IPS-NIHi7 (cell line): ENCODE measurements around the gene HS6ST3.
"Not testable (repeated sequence)": the region's sequence is repeated elsewhere in the genome, so short reads cannot be mapped to it uniquely, and the experiment has no call there.

Experiments
- DNase-seq: peaks from one replicate; pipeline ENCODE4 v3.0.0; 2012; ENCODE audit warnings: mixed read lengths; ENCODE audit errors: extremely low spot score

HS6ST3 gene

GRCh38 chr13:96428911-96429310, 339.0 kb downstream of the HS6ST3 start:
- DNase-seq, result no peak

GRCh38 chr13:96431044-96431581, 341.2 kb downstream of the HS6ST3 start:
- no peak for DNase-seq

GRCh38 chr13:96444676-96445075, 354.8 kb downstream of the HS6ST3 start:
- DNase-seq, result no peak

GRCh38 chr13:96449920-96450319, 360.0 kb downstream of the HS6ST3 start:
- DNase-seq, result no peak

DNA sequence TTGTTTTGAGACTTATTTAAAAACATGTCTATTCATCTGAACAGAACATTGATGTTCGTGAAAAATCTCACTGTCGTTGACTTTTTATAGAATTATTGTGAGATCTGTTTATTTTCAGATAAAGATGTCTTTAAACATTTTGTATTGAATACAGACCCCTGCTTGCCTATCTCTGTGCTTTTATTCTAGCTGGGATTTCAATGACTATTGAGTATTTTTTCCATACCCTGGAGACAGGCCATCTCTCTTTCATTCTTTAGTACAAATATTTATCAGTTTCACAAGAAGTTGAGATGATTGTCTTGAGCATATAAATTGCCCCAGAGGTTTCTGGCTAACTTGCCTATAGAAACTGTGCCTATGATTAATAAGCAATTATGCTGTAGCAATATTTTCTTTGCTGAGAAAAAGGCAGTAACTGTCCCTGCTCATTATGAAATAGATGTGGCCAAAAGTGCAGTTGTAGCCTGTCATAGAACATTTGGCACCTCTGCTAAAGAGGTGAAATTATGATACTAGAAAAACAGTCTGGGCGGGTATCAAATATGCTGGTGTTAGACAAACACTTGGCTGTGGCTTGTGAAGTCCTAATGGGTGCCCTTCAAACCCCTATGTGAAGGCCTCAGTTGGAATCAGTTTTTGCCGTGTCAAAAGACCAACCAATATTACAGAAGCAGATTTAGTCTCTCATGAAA, 360.6 kb downstream of the HS6ST3 start:
- no peak for DNase-seq

DNA sequence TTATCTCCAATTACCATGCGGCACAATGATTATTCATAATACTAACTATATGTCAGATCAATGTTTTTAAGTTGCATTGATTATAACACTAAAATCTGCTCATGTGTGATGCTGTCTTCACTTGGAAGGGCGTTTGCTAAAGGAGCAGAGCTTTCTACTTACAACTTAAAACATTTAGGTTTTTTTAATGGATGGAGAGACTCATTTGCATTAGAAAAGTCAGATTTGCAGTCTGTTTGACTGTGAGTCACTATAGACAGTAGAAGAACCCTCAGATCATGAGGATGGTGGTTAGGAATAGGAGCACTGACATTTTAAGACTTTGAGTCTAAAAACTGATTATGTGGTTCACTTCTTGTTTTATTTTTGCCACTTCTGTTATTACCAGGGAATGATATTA, 364.6 kb downstream of the HS6ST3 start:
- DNase-seq, result no peak

DNA sequence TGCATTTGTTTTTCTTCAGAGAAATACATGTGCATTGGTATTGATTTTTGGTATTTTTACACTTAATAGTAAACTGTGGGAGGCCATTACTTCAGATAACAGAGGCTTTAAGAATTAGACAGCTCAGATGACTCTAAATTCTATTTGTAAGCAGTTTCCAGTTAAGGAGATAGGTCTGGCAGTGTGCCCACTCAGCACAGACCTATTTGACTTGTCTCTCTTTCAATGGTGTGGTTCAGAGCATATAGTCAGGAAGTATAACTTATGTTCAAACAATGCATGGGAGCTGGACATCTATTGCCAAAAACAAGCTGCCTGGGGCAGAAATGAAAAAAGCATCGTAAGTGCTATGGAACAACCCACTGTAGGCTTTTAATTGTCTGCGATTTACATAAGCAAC, 370.7 kb downstream of the HS6ST3 start:
- DNase-seq, result no peak

DNA sequence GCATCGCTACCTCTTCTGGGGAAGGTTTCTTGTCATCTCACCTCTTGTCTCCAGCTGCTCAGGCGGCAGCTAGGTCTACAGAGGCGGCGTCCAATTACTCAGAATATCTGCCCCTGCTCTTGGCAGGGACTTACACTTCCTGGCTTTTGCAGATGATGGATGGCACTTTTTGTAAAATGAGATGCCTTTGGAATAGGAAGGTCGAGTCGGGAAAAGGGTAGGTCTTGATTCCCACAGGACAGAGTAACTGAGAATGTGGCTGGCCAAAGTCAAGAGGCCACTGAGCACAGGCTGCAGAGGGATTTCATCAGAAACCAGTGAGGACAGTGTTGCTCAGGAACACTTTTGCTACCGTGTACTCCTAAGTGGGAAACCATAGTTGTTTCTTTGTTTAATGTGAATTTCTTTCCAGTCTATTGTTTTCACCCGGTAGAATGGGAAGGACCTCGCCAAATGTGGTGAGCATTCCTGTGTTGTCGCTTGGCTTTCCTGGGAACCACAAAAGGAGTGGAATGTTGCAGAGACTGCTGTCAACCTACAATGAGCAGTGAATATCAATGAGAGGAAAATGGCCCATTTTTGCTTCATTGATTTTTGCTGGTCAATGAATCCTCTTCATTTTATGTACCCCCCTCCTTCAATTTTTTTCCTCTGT, 383.7 kb downstream of the HS6ST3 start:
- no peak for DNase-seq

- no peak for DNase-seq
Measured at GRCh38 chr13:96474181-96474557, 384.3 kb downstream of the HS6ST3 start.

- DNase-seq, result no peak
Measured at GRCh38 chr13:96475103-96475502, 385.2 kb downstream of the HS6ST3 start.

DNA sequence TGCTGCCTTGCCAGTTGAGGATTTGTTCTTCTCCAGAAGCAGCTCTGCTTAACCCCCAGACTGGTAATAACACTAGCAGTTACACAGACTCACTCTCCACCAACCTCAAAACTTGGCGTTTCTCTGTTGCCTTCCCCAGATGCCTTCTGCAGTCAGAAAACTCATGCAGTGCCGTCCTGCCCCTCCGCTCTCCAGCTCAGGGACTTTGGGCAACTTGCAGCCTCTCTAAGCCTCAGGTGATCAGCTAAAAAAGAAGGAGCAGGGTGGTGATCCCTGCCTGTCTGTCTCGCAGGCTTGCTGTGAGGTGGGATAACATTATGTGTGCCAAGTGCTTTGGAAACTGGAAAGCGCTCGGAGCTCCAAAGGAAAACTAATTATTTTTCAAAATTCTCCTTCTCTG, 391.6 kb downstream of the HS6ST3 start:
- DNase-seq, result no peak

DNA sequence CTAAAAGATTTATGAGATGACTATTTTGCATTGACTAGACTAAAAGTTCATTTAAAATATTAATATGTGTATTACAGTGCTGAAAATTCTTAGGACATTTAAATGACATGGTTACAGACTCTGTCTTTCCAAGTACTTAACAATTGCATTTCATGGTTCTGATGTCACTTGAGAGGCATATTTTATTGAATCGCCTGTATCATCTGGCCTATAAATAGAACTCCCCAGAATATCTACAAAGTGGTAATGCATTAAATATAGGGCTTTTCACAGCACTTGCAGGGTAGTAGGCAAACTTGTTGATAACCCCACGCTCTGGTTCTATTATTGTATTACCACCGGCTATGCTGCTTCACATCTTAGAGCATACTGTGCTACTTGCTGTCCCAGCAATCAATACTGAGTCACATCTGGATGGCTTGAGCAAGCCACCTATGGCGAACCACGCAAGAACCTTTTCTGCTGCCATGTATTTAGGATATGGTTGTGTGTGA, 400.6 kb downstream of the HS6ST3 start:
- DNase-seq, result no peak

DNA sequence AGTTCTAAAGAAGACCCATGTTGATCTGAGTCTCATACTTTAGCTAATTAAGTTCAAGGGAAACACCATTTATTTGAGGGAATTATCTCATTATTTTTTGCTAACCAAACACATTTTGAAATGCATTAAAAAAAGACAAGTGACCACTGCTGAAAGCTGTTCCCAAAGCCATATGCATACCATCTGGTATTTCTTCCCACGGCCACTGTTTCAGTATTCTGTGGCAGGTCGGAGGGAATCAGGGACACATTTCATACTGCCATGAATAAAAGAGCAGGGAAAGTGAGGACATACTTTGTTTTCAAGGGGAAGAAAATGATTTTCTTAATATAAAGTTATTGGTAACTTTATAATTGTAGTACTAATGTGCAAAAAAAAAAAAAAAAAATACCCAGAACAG, 401.2 kb downstream of the HS6ST3 start:
- DNase-seq, result no peak

- no peak for DNase-seq
Measured at GRCh38 chr13:96492766-96493165, 402.9 kb downstream of the HS6ST3 start.

- DNase-seq, result no peak
Measured at GRCh38 chr13:96499656-96500055, 409.7 kb downstream of the HS6ST3 start.

GRCh38 chr13:96500953-96501352, 411.0 kb downstream of the HS6ST3 start:
- no peak for DNase-seq

GRCh38 chr13:96503481-96503880, 413.6 kb downstream of the HS6ST3 start:
- no peak for DNase-seq

- no peak for DNase-seq
Measured at GRCh38 chr13:96511587-96511986, 421.7 kb downstream of the HS6ST3 start.

DNA sequence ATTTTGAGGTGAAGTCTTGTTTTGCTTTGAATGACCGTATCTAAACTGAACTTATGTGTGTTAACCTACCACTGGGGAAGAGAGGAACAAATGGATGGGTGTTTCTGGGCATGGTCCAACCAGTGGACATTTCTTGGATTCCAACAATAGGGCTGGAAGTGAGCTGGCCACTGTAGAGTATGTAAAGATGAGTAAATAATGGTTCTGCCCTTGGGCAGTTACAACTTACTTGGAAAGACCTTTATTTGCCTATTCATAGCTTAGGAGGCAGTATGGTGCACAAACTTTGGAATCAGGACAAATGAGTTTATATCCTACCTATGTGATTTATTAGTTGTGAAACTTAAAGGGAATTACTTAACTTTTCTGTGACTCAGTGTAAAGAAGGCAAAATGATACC, 429.5 kb downstream of the HS6ST3 start:
- DNase-seq, result no peak

DNA sequence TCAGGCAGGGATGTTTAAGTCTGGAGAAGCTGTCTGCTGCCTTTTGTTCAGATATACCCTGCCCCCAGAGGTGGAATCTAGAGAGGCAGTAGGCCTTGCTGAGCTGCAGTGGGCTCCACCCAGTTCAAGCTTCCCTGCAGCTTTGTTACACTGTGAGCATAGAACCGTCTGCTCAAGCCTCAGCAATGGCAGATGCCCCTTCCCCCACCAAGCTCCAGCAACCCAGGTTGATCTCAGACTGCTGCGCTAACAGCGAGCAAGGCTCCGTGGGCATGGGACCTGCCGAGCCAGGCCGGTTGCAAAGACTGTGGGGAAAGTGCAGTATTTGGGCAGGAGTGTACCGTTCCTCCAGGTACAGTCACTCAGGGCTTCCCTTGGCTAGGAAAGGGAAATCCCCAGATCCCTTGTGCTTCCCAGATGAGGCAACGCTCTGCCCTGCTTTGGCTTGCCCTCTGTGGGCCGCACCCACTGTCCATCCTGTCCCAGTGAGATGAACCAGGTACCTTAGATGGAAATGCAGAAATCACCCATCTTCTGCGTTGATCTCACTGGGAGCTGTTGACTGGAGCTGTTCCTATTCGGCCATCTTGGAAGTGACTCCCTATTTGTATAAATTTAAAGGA, 434.6 kb downstream of the HS6ST3 start:
- DNase-seq, result not testable (repeated sequence)

DNA sequence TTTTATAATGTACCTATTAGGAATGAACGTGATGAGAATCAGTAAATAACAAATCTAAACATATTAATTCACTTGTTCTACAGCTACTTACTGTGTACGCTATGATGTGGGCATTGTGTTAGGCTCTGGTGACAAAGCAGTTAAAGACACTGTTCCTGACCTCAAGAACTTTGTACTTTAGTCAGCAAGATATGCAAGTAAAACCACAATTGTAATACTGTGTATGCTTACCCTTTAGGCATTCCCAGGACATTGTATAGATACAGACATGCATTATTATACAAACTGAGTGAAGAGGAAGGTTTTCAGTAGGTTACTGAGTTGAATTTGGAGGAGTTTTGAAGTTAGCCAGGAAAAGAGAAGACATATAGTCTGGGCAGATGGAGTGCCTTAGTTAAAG, 435.8 kb downstream of the HS6ST3 start:
- no peak for DNase-seq

GRCh38 chr13:96527497-96527896, 437.6 kb downstream of the HS6ST3 start:
- DNase-seq, result peak; percentile 19

DNA sequence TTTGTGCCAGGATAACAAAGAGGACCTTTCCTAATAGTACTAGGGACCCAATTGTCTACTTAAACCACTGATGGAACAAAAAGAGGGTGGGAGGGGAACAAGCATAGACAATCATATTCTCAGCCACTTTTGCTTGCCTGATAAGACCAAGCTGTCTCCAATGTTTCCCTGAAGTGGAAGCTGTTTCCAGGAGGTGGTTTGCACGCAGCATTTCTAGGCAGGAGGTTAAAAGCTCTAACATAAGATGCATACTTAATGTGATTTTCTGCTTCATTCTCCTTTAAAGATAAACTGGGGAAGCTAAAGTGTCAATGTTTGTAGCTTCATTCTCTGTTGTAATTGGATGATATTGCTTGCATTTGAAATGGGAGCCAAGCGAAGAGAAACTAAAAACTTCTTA, 442.9 kb downstream of the HS6ST3 start:
- no peak for DNase-seq
